ENCODE results near the gene BAG1. TPM values are rescaled to one million over a fixed set of nuclear protein-coding genes. Genes with fewer than 3 reads are reported as not detected.
A peak's percentile ranks its signal among the peaks of the same experiment; 100 is the strongest.

The BAG1 gene
- total RNA-seq, 6 donors from 2014 or later, result 55.5 to 157 (median 129) TPM

DNA sequence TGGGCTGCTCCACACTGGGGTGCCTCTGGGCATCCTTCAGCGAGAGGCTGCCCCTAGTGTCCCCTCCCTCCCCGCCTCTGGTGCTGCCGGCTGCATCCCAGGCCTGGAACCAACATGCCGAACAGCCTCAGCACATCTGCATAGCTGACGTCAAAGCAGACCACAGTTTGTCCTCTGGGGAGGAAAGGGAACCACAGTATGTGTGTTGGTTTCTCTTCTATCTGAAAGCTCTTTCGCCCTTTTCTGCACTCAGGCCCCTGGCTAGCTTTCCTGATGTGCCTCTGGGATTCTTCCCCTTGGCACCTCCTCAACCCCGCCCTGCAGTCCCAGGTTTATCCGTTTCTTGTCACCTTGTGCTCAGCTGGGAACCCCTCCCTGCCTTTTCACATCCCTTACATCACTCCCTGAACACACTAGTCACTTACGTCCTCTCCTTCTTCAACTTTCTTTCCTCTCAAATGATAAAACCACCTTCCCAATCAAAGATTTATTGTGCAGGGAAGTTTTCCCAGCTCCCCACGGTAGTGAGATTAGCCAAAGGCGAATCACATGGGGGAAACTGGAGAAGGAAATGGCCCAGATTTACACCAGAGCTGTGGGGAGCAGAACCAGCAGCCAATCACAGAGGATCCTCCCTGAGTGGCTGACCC is 61.8 kb downstream of the BAG1 start:
- H3K4me1 ChIP-seq, result no peaks in the 10 kb centered on the region
- no peak overlapping the region for H3K4me3 ChIP-seq
- H3K9me3 ChIP-seq, result no peaks in the 10 kb centered on the region
- TF ChIP-seq POLR2A (IDR thresholded peaks at IDR 0.05), result no peak
- TF ChIP-seq POLR2AphosphoS5 (IDR thresholded peaks at IDR 0.05), result no peak
- TF ChIP-seq, protein P1, sequence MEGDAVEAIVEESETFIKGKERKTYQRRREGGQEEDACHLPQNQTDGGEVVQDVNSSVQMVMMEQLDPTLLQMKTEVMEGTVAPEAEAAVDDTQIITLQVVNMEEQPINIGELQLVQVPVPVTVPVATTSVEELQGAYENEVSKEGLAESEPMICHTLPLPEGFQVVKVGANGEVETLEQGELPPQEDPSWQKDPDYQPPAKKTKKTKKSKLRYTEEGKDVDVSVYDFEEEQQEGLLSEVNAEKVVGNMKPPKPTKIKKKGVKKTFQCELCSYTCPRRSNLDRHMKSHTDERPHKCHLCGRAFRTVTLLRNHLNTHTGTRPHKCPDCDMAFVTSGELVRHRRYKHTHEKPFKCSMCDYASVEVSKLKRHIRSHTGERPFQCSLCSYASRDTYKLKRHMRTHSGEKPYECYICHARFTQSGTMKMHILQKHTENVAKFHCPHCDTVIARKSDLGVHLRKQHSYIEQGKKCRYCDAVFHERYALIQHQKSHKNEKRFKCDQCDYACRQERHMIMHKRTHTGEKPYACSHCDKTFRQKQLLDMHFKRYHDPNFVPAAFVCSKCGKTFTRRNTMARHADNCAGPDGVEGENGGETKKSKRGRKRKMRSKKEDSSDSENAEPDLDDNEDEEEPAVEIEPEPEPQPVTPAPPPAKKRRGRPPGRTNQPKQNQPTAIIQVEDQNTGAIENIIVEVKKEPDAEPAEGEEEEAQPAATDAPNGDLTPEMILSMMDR (IDR thresholded peaks at IDR 0.05), result no peak
- TF ChIP-seq EP300 (IDR thresholded peaks at IDR 0.05), result no peak
- H3K36me3 ChIP-seq, result no peaks in the 10 kb centered on the region
- no peak overlapping the region for H3K27ac ChIP-seq
- DNase-seq (peak; percentile 52 to 63), ATAC-seq (ENCODE audit: low FRiP score in 2 of 2) (peak; percentile 57 to 91)
- H3K27me3 ChIP-seq, result no peaks in the 10 kb centered on the region
- WGBS, 2 donors, result 45 to 48% methylated on average over 9 to 11 of the region's 11 CpGs

Other genes with a start within 250 kb of the BAG1 start
- 100 to 1,000 TPM in 3 of 6 donors, 10 to 100 TPM in 3; 35.6 to 141 (median 94.0) TPM for gene DNAJA1, start 239.4 kb downstream of the BAG1 start, total RNA-seq
- 10 to 100 TPM in 4 of 6 donors, 1 to 10 TPM in 2; 7.9 to 19.8 (median 17.2) TPM for gene SMU1, start 188.0 kb downstream of the BAG1 start, total RNA-seq
- 10 to 100 TPM; 26.2 to 83.3 (median 70.8) TPM for gene B4GALT1, start 97.4 kb downstream of the BAG1 start, total RNA-seq
- not detected for gene SPINK4, start 24.5 kb downstream of the BAG1 start, total RNA-seq
- 10 to 100 TPM; 33.5 to 95.5 (median 60.1) TPM for gene CHMP5, start 341 bp upstream of the BAG1 start, total RNA-seq
- 10 to 100 TPM; 37.0 to 75.4 (median 54.1) TPM for gene NFX1, start 25.8 kb upstream of the BAG1 start, total RNA-seq
- 10 to 100 TPM in 1 of 6 donors, 1 to 10 TPM in 5; 2.1 to 23.0 (median 4.8) TPM for gene AQP7, start 137.9 kb upstream of the BAG1 start, total RNA-seq
- gene AQP3, start 182.9 kb upstream of the BAG1 start, total RNA-seq, result 100 to 1,000 TPM in 5 of 6 donors, 10 to 100 TPM in 1; 62.5 to 468 (median 201) TPM
- gene NOL6, start 209.2 kb upstream of the BAG1 start, total RNA-seq, result 10 to 100 TPM; 17.8 to 47.6 (median 31.9) TPM

All from upper lobe of left lung (tissue), 6 donors.